ENCODE results near the gene ARHGAP6. TPM values are rescaled to one million over a fixed set of nuclear protein-coding genes. Genes with fewer than 3 reads are reported as not detected.

The ARHGAP6 gene
- total RNA-seq, 1 experiment from 2014 or later, result 0.07 TPM

GRCh38 chrX:11309220-11309619, 356.5 kb downstream of the ARHGAP6 start:
- no peaks in the 10 kb centered on the region for H3K4me1 ChIP-seq (ENCODE audit: insufficient read depth, low read length)

More at GRCh38 chrX:11309220-11309619, 356.5 kb downstream of the ARHGAP6 start:
- Mint-ChIP-seq H3K27me3 (ENCODE audit: low read depth) (no peaks in the 10 kb centered on the region; the same call in 1 of the 2 replicates), H3K9me3 (peaks cover 56 to 59% of the 10 kb centered on the region in 2 experiments), H3K36me3 (ENCODE audit: insufficient read depth in 1 of 3, low read depth in 3 of 3) (peaks cover 0 to 2% (median 2%) of the 10 kb centered on the region in 3 experiments; a peak in 2 of 7 replicates), H3K27ac (no peak overlapping the region), H3K4me1 (peaks cover 12 to 14% of the 10 kb centered on the region in 2 experiments), H3K4me3 (no peak overlapping the region)
- H4K20me1 ChIP-seq (ENCODE audit: control insufficient read depth, insufficient read depth, insufficient read length), result no peaks in the 10 kb centered on the region
- H2BK20ac ChIP-seq (ENCODE audit: low read depth, low read length, poor library complexity, severe bottlenecking), result no peak overlapping the region
- H3K23me2 ChIP-seq (ENCODE audit: insufficient read length, low read depth, low read length, poor library complexity, severe bottlenecking), result no peaks in the 10 kb centered on the region
- no peaks in the 10 kb centered on the region for H3K27me3 ChIP-seq (ENCODE audit: insufficient read depth, low read length)
- H2AK5ac ChIP-seq (ENCODE audit: insufficient read length, low read length), result no peak overlapping the region
- H3K23ac ChIP-seq (ENCODE audit: insufficient read length, low read depth, low read length), result no peak overlapping the region
- H3K9ac ChIP-seq (ENCODE audit: extremely low read depth, insufficient read length, low read length), result no peak overlapping the region
- no peak overlapping the region for H3K18ac ChIP-seq (ENCODE audit: insufficient read length, low read depth, low read length)
- DNase-seq, result no peak
- no peak overlapping the region for H2BK15ac ChIP-seq (ENCODE audit: low read depth, low read length)
- no peak overlapping the region for H3T11ph ChIP-seq (ENCODE audit: low read length)
- no peak overlapping the region for H3K4ac ChIP-seq (ENCODE audit: low read depth, low read length)
- H2AFZ ChIP-seq (ENCODE audit: low read length), result no peak overlapping the region
- H3K79me2 ChIP-seq (ENCODE audit: insufficient read depth, low read length), result no peaks in the 10 kb centered on the region
- no peaks in the 10 kb centered on the region for H3K79me1 ChIP-seq (ENCODE audit: insufficient read depth, low read depth, low read length, poor library complexity, severe bottlenecking)
- no peak overlapping the region for H4K91ac ChIP-seq (ENCODE audit: insufficient read length, low read depth, low read length)
- WGBS (ENCODE audit: extremely low coverage, insufficient read length, low lambda C conversion rate), result no CpG with 5 or more reads among the region's 5 CpGs
- H3K56ac ChIP-seq (ENCODE audit: insufficient read length, low read depth, low read length), result no peak overlapping the region
- no peak overlapping the region for H3K4me2 ChIP-seq (ENCODE audit: insufficient read depth, insufficient read length, low read length)
- no peak overlapping the region for H2BK5ac ChIP-seq (ENCODE audit: insufficient read length, low read length)
- H3K27ac ChIP-seq (ENCODE audit: insufficient read length, low read depth, low read length), result no peak overlapping the region
- H3K9me3 ChIP-seq (ENCODE audit: control insufficient read depth, low read depth, low read length), result no peaks in the 10 kb centered on the region
- H2BK120ac ChIP-seq (ENCODE audit: low read depth, low read length, poor library complexity, severe bottlenecking), result no peak overlapping the region
- no peak for TF ChIP-seq CTCF (conservative IDR thresholded peaks at IDR 0.05)
- H4K8ac ChIP-seq (replicated peaks; ENCODE audit: insufficient read length, low read depth, low read length), result no peak overlapping the region
- H4K5ac ChIP-seq (ENCODE audit: insufficient read length, low read depth, low read length), result no peak overlapping the region
- H3K14ac ChIP-seq (ENCODE audit: insufficient read depth, low read length), result no peak overlapping the region
- no peak overlapping the region for H2BK12ac ChIP-seq (ENCODE audit: insufficient read length, low read depth, low read length)

All from H9 (cell line).